Stomach (tissue), 4 donors: Measurements from ENCODE around the gene ZBTB42.

Source experiments
- CTCF ChIP-seq, 7 experiments: fragments of 450-650 bp in 4 of 7; fragments of 200-600 bp in 3 of 7; sonication (generic) in 3 of 7; IDR thresholded peaks; one replicate each; pipeline ENCODE4 v1.5.1; 2016 to 2019; ENCODE audit warnings: antibody characterized with exemption in 7 of 7, control low read depth in 2 of 7, mild to moderate bottlenecking in 1 of 7
- EP300 ChIP-seq: sonication (generic); formaldehyde crosslinking; IDR thresholded peaks from one replicate; pipeline ENCODE4 v1.6.1; 2017; ENCODE audit warnings: antibody characterized with exemption
- POLR2A ChIP-seq, 4 donors: fragments of 450-650 bp; IDR thresholded peaks; one replicate each; pipeline ENCODE4 v1.6.1; 2016; ENCODE audit warnings: antibody characterized with exemption in 4 of 4, control low read depth in 2 of 4, mild to moderate bottlenecking in 1 of 4, moderate library complexity in 1 of 4
- POLR2AphosphoS5 ChIP-seq, 3 donors: sonication (generic); formaldehyde crosslinking; IDR thresholded peaks; one replicate each; pipeline ENCODE4 v1.6.1; 2016; ENCODE audit warnings: antibody characterized with exemption in 3 of 3

- TF ChIP-seq POLR2A (IDR thresholded peaks at IDR 0.05) = no peak
- TF ChIP-seq CTCF (IDR thresholded peaks at IDR 0.05) = no peak
- TF ChIP-seq POLR2AphosphoS5 (IDR thresholded peaks at IDR 0.05) = no peak
- TF ChIP-seq EP300 = no peak
Observed at GRCh38 chr14:104803912-104804410, 3.1 kb downstream of the ZBTB42 start.
